ENCODE data around the gene PMIS2. TPM values are rescaled to one million over a fixed set of nuclear protein-coding genes. Genes with fewer than 3 reads are reported as not detected.

The PMIS2 gene
- total RNA-seq, 1 donor from 2014 or later: not detected

GRCh38 chr19:35615036-35615435 is 29.1 kb downstream of the PMIS2 start:
- Mint-ChIP-seq H3K36me3 (ENCODE audit: low read depth, unreplicated experiment) (no peaks in the 10 kb centered on the region), H3K4me1 (ENCODE audit: low read depth, unreplicated experiment) (no peaks in the 10 kb centered on the region), H3K27me3 (ENCODE audit: low read depth, unreplicated experiment) (peaks cover 8% of the 10 kb centered on the region), H3K9me3 (ENCODE audit: unreplicated experiment) (no peaks in the 10 kb centered on the region), H3K27ac (ENCODE audit: unreplicated experiment) (no peak overlapping the region), H3K4me3 (ENCODE audit: unreplicated experiment) (no peak overlapping the region)
- H3K4me3 ChIP-seq (ENCODE audit: insufficient read depth, low read depth, low read length): no peak overlapping the region
- FAIRE-seq (no peak), DNase-seq (ENCODE audit: low read depth) (no peak)
- no peaks in the 10 kb centered on the region for H3K27me3 ChIP-seq (ENCODE audit: insufficient read depth, low read length)
- no peaks in the 10 kb centered on the region for H3K9me3 ChIP-seq (ENCODE audit: insufficient read depth, low read depth, low read length)
- no peak for TF ChIP-seq CTCF (IDR thresholded peaks at IDR 0.05; ENCODE audit: insufficient read depth, low read depth, low read length)
- no peak for TF ChIP-seq EZH2 (IDR thresholded peaks at IDR 0.05; ENCODE audit: insufficient read depth, low read length)
- no peak overlapping the region for H3K9ac ChIP-seq (ENCODE audit: low read length)
- no peaks in the 10 kb centered on the region for H3K4me1 ChIP-seq (ENCODE audit: insufficient read depth, low read length)
- no peak overlapping the region for H3K4me2 ChIP-seq (ENCODE audit: low read length)
- no peaks in the 10 kb centered on the region for H4K20me1 ChIP-seq (ENCODE audit: insufficient read depth, low read length)
- H3K27ac ChIP-seq (ENCODE audit: low read depth, low read length): no peak overlapping the region
- no peak overlapping the region for H2AFZ ChIP-seq (ENCODE audit: low read depth, low read length)
- peaks cover 2% of the 10 kb centered on the region for H3K79me2 ChIP-seq (ENCODE audit: insufficient read depth, low read length)
- no peaks in the 10 kb centered on the region for H3K36me3 ChIP-seq (ENCODE audit: insufficient read depth, low read length)

GRCh38 chr19:35618857-35619256 is 32.9 kb downstream of the PMIS2 start:
- Histone ChIP-seq H3K9ac (ENCODE audit: low read length) (no peak overlapping the region), H3K27me3 (ENCODE audit: insufficient read depth, low read length) (no peaks in the 10 kb centered on the region), H3K9me3 (ENCODE audit: insufficient read depth, low read depth, low read length) (no peaks in the 10 kb centered on the region), H3K4me1 (ENCODE audit: insufficient read depth, low read length) (no peaks in the 10 kb centered on the region), H3K79me2 (ENCODE audit: insufficient read depth, low read length) (no peaks in the 10 kb centered on the region), H3K36me3 (ENCODE audit: insufficient read depth, low read length) (peaks cover 2% of the 10 kb centered on the region), H3K27ac (ENCODE audit: low read depth, low read length) (no peak overlapping the region), H4K20me1 (ENCODE audit: insufficient read depth, low read length) (no peaks in the 10 kb centered on the region), H3K4me3 (ENCODE audit: insufficient read depth, low read depth, low read length) (no peak overlapping the region), H3K4me2 (ENCODE audit: low read length) (no peak overlapping the region), H2AFZ (ENCODE audit: low read depth, low read length) (no peak overlapping the region)
- Mint-ChIP-seq H3K4me1 (ENCODE audit: low read depth, unreplicated experiment) (no peaks in the 10 kb centered on the region), H3K27ac (ENCODE audit: unreplicated experiment) (no peak overlapping the region), H3K27me3 (ENCODE audit: low read depth, unreplicated experiment) (peaks cover 1% of the 10 kb centered on the region), H3K4me3 (ENCODE audit: unreplicated experiment) (no peak overlapping the region), H3K9me3 (ENCODE audit: unreplicated experiment) (no peaks in the 10 kb centered on the region), H3K36me3 (ENCODE audit: low read depth, unreplicated experiment) (peaks cover 4% of the 10 kb centered on the region)
- TF ChIP-seq EZH2 (IDR thresholded peaks at IDR 0.05; ENCODE audit: insufficient read depth, low read length) (no peak), CTCF (IDR thresholded peaks at IDR 0.05; ENCODE audit: insufficient read depth, low read depth, low read length) (no peak)
- no peak for DNase-seq (ENCODE audit: low read depth)
- no peak for FAIRE-seq

GRCh38 chr19:35619290-35619923 is 33.4 kb downstream of the PMIS2 start:
- H3K4me3 Mint-ChIP-seq (ENCODE audit: unreplicated experiment): no peak overlapping the region

More at GRCh38 chr19:35619290-35619923, 33.4 kb downstream of the PMIS2 start:
- no peak for TF ChIP-seq EZH2 (IDR thresholded peaks at IDR 0.05; ENCODE audit: insufficient read depth, low read length)
- no peak for TF ChIP-seq CTCF (IDR thresholded peaks at IDR 0.05; ENCODE audit: insufficient read depth, low read depth, low read length)
- Histone ChIP-seq H3K9ac (ENCODE audit: low read length) (no peak overlapping the region), H3K4me1 (ENCODE audit: insufficient read depth, low read length) (no peaks in the 10 kb centered on the region), H4K20me1 (ENCODE audit: insufficient read depth, low read length) (no peaks in the 10 kb centered on the region), H3K27me3 (ENCODE audit: insufficient read depth, low read length) (no peaks in the 10 kb centered on the region), H3K79me2 (ENCODE audit: insufficient read depth, low read length) (no peaks in the 10 kb centered on the region), H2AFZ (ENCODE audit: low read depth, low read length) (no peak overlapping the region), H3K36me3 (ENCODE audit: insufficient read depth, low read length) (peaks cover 2% of the 10 kb centered on the region), H3K4me3 (ENCODE audit: insufficient read depth, low read depth, low read length) (no peak overlapping the region), H3K27ac (ENCODE audit: low read depth, low read length) (no peak overlapping the region), H3K9me3 (ENCODE audit: insufficient read depth, low read depth, low read length) (no peaks in the 10 kb centered on the region), H3K4me2 (ENCODE audit: low read length) (no peak overlapping the region)
- peaks cover 4% of the 10 kb centered on the region for H3K36me3 Mint-ChIP-seq (ENCODE audit: low read depth, unreplicated experiment)
- H3K4me1 Mint-ChIP-seq (ENCODE audit: low read depth, unreplicated experiment): no peaks in the 10 kb centered on the region
- no peak overlapping the region for H3K27ac Mint-ChIP-seq (ENCODE audit: unreplicated experiment)
- H3K9me3 Mint-ChIP-seq (ENCODE audit: unreplicated experiment): no peaks in the 10 kb centered on the region
- no peak for DNase-seq (ENCODE audit: low read depth)
- FAIRE-seq: no peak
- H3K27me3 Mint-ChIP-seq (ENCODE audit: low read depth, unreplicated experiment): peaks cover 1% of the 10 kb centered on the region
